Ascending aorta (tissue), 2 donors: Measurements from ENCODE around the gene CCDC92B. TPM values are rescaled to one million over a fixed set of nuclear protein-coding genes. Genes with fewer than 3 reads are reported as not detected.

Experiments used
- DNase-seq, 2 donors: peaks; one replicate each; pipeline ENCODE4 v3.0.0-alpha.2; 2019; ENCODE audit warnings: low spot score in 2 of 2
- H3K27ac ChIP-seq, 2 donors: fragments of 200-600 bp; sonication (generic); one replicate each; pipeline ENCODE4 v1.5.1; 2016 to 2017; ENCODE audit warnings: mild to moderate bottlenecking in 1 of 2
- H3K27me3 ChIP-seq: fragments of 200-600 bp; sonication (generic); one replicate; pipeline ENCODE4 v1.5.1; 2017
- H3K36me3 ChIP-seq, 2 donors: fragments of 200-600 bp; sonication (generic); one replicate each; pipeline ENCODE4 v1.5.1; 2016
- H3K4me1 ChIP-seq, 2 donors: fragments of 200-600 bp; sonication (generic); one replicate each; pipeline ENCODE4 v1.5.1; 2016 to 2017; ENCODE audit warnings: mild to moderate bottlenecking in 1 of 2
- H3K4me3 ChIP-seq, 2 donors: fragments of 200-600 bp; sonication (generic); one replicate each; pipeline ENCODE4 v1.5.1; 2016 to 2017; ENCODE audit warnings: mild to moderate bottlenecking in 1 of 2
- H3K9me3 ChIP-seq, 2 donors: fragments of 200-600 bp; sonication (generic); one replicate each; pipeline ENCODE4 v1.5.1; 2016
- intact Hi-C: fragments of 100-400 bp; cut with DNase I; formaldehyde crosslinking; loops from one replicate; pipeline ENCODE4 v1.15.1; 2023
- total RNA-seq: library from RNA; depleted of rRNA; stranded (reverse); fragments of >200 nt; gene quantifications from one replicate; pipeline ENCODE4 v1.1.0, GENCODE V29; 2016
- TF ChIP-seq, protein P1 (sequence below), 3 experiments: fragments of 200-600 bp in 2 of 3; fragments of 450-650 bp in 1 of 3; sonication (generic) in 2 of 3; IDR thresholded peaks; one replicate each; pipeline ENCODE4 v1.5.1; 2016 to 2019; ENCODE audit warnings: antibody characterized with exemption in 3 of 3, mild to moderate bottlenecking in 1 of 3, moderate library complexity in 1 of 3

The CCDC92B gene
- total RNA-seq, 1 donor from 2014 or later: not detected

DNA sequence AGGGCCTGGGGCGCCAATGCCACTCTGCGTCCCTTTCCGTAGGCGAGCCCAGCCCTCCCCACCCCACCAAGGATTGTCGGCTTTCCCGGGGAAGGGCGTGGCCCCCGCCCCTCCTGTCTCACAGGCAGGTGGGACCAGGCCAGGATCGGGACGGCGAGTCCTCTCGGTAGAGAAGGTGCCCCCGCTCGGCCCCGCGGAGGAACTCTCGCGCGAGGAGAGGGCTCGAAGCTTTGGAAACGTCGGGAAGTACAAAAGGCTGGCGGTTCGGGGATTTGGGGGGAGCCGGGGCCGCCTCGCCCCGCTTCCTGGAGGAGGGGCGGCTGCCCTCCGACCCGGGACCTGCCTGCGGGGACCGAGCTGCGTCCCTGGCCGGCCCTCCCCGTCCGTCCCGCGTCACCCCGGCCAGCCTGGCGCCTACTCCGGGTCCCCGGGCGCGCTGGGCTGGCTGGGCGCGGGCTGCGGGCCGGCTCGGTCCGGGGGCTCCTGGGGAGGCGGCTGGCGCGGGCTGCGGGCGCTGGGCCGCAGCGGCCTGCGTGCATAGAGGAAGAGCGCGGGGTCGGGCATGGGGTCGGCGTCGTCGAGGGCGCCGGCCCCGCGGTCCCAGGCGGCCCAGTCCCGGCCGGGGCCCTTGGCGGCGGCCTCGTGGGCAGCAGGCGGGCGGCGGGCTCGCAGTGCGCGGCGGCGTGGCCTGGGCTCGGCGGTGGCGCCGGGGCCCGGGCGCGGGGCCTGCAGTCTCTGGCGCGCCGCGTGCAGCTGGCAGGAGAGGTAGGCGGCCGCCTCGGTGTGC lies 25.3 kb downstream of the CCDC92B start:
- no peak for DNase-seq
- Histone ChIP-seq H3K4me3 (peak overlapping the region; percentile 31 to 57), H3K36me3 (no peaks in the 10 kb centered on the region), H3K27ac (no peak overlapping the region), H3K4me1 (no peaks in the 10 kb centered on the region), H3K27me3 (peaks cover 12% of the 10 kb centered on the region), H3K9me3 (no peaks in the 10 kb centered on the region)
- intact Hi-C loops: no loop called here
- TF ChIP-seq, protein P1, sequence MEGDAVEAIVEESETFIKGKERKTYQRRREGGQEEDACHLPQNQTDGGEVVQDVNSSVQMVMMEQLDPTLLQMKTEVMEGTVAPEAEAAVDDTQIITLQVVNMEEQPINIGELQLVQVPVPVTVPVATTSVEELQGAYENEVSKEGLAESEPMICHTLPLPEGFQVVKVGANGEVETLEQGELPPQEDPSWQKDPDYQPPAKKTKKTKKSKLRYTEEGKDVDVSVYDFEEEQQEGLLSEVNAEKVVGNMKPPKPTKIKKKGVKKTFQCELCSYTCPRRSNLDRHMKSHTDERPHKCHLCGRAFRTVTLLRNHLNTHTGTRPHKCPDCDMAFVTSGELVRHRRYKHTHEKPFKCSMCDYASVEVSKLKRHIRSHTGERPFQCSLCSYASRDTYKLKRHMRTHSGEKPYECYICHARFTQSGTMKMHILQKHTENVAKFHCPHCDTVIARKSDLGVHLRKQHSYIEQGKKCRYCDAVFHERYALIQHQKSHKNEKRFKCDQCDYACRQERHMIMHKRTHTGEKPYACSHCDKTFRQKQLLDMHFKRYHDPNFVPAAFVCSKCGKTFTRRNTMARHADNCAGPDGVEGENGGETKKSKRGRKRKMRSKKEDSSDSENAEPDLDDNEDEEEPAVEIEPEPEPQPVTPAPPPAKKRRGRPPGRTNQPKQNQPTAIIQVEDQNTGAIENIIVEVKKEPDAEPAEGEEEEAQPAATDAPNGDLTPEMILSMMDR (IDR thresholded peaks at IDR 0.05): no peak

DNA sequence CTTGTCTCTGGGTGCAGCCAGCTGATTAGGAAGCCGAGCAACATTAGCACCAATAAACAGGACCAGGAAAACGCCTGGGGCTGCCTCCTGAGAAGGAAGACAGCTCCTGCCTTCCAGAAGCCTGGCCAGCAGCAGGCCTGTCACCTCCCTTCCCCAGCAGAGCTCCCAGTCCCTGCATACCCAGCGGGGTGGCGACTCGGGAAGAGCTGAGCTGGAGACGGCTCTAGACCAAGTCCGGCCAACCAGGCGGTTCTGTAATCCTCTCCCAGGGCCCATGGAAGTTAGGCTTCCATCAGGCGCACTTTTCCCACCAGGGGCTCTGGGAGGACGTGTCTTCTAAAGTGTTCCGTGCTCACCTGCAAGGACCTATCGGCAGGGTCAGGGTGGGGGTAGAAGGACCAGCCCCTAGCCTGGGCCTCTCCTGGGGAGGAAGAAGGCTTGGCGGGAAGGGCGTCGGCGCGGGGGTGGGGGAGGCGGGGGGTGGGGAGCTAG lies 25.9 kb downstream of the CCDC92B start:
- no peak for DNase-seq
- Histone ChIP-seq H3K27ac (no peak overlapping the region), H3K27me3 (peaks cover 12% of the 10 kb centered on the region), H3K9me3 (no peaks in the 10 kb centered on the region), H3K4me1 (no peaks in the 10 kb centered on the region), H3K4me3 (peak overlapping the region; percentile 31 to 57), H3K36me3 (no peaks in the 10 kb centered on the region)
- intact Hi-C loops: no loop called here
- TF ChIP-seq, protein P1 (IDR thresholded peaks at IDR 0.05): no peak

DNA sequence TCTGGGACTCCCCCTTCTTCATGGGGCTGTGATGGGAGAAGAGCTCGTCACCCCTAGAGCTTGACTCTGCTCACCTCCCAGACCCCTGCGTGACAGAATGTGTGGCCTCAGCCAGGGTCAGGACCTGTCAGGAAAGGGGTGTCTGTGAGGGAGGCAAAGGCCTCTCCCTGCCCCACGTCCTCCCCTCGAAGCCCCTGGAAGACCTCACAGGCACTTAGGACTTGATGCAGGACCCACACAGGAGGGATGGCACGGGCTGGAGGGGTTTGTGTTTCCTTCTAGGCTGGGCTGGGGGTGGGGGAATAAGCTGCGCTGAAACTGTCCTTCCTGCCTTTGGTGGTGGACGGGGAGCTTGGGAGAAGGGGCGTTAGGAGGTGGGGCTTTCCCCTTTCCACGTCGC lies 26.8 kb downstream of the CCDC92B start:
- Histone ChIP-seq H3K27ac (no peak overlapping the region), H3K4me1 (no peaks in the 10 kb centered on the region), H3K4me3 (no peak overlapping the region), H3K9me3 (no peaks in the 10 kb centered on the region), H3K27me3 (peaks cover 12% of the 10 kb centered on the region), H3K36me3 (no peaks in the 10 kb centered on the region)
- no peak for DNase-seq
- intact Hi-C loops: no loop called here
- TF ChIP-seq, protein P1 (IDR thresholded peaks at IDR 0.05): no peak

DNA sequence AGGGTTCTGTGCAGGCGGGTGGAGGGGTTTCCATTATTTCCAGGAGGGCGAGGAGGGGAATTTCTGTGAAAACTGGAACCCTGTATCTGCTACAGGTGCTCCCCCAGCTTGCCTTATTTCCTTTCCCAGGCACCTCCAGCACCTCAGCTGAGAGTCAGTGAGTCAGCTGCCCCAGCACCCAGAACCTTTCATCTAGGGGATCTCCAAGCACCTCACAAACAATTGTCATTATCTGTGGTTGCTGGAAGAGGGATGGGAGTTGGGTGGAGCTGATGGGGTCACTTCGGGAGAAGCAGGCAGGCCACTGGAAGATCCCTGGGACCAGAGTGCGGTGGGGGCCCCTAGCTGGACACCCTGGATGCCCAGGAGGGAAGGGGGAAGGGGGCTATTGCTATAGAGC lies 27.8 kb downstream of the CCDC92B start:
- intact Hi-C loops: no loop called here
- no peaks in the 10 kb centered on the region for H3K4me1 ChIP-seq
- TF ChIP-seq, protein P1 (IDR thresholded peaks at IDR 0.05): no peak

DNA sequence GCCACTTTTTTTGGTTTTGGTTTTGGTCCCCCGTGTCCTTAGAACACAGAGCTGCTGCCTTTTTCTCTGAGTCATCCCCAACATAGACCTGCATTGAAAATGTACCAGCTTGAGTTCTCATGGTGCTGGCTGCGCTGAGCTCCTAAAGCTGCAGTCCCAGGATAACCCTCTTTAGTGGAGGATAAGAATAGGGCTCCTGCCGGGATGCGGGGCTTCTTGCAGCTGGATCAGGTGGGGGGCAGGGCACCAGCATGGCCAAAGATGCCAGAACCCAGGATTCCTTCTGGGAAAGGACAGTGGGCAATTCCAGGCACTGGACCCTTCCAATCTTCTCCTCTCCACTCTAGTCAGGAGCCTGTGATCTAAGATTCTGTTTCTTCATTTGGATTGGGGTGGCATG lies 29.6 kb downstream of the CCDC92B start:
- no peaks in the 10 kb centered on the region for H3K9me3 ChIP-seq
- peaks cover 6% of the 10 kb centered on the region for H3K27me3 ChIP-seq
- TF ChIP-seq, protein P1 (IDR thresholded peaks at IDR 0.05): no peak
- H3K4me3 ChIP-seq: no peak overlapping the region
- intact Hi-C loops: no loop called here
- H3K4me1 ChIP-seq: no peaks in the 10 kb centered on the region
- no peak overlapping the region for H3K27ac ChIP-seq
- DNase-seq: no peak
- no peaks in the 10 kb centered on the region for H3K36me3 ChIP-seq

More for the DNA sequence above, 27.8 kb downstream of the CCDC92B start:
- no peak for DNase-seq
- Histone ChIP-seq H3K27ac (no peak overlapping the region), H3K36me3 (no peaks in the 10 kb centered on the region), H3K27me3 (peaks cover 12% of the 10 kb centered on the region), H3K4me3 (no peak overlapping the region), H3K9me3 (no peaks in the 10 kb centered on the region)
